Neural progenitor cell (in vitro differentiated cells): ENCODE data around the gene PCSK2.

Experiments used
- EZH2 ChIP-seq: fragments of 200-600 bp; sonication (generic); IDR thresholded peaks from 2 replicates; pipeline ENCODE4 v1.6.1; 2017; ENCODE audit warnings: antibody characterized with exemption, mild to moderate bottlenecking, moderate library complexity
- TF ChIP-seq, protein P1 (sequence below): fragments of 200-600 bp; sonication (generic); IDR thresholded peaks from 2 replicates; pipeline ENCODE4 v1.5.1; 2017; ENCODE audit warnings: antibody characterized with exemption, mild to moderate bottlenecking

DNA sequence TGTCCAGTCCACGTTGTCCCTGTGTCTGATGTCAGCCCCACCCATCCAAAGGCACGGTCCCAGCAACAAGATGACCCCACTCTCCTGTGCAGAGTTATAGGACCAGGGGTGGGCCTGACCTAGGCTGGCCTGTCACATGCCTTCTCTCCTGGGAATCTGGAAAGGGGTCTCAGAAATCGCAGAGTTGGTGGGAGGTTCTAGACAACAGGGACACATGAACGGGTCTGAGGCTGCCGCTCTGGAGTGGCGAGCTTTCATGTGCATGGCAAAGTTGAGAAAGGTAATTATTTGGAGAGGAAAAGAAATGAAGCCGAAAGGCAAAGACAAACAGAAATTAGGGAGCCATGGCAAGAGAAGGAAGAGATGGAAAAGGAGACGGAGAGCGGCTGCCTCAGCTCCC is 274.9 kb downstream of the PCSK2 start:
- TF ChIP-seq, protein P1, sequence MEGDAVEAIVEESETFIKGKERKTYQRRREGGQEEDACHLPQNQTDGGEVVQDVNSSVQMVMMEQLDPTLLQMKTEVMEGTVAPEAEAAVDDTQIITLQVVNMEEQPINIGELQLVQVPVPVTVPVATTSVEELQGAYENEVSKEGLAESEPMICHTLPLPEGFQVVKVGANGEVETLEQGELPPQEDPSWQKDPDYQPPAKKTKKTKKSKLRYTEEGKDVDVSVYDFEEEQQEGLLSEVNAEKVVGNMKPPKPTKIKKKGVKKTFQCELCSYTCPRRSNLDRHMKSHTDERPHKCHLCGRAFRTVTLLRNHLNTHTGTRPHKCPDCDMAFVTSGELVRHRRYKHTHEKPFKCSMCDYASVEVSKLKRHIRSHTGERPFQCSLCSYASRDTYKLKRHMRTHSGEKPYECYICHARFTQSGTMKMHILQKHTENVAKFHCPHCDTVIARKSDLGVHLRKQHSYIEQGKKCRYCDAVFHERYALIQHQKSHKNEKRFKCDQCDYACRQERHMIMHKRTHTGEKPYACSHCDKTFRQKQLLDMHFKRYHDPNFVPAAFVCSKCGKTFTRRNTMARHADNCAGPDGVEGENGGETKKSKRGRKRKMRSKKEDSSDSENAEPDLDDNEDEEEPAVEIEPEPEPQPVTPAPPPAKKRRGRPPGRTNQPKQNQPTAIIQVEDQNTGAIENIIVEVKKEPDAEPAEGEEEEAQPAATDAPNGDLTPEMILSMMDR = no peak
- no peak for TF ChIP-seq EZH2
